H1 (cell line): ENCODE data around the gene HNRNPK. TPM values are rescaled to one million over a fixed set of nuclear protein-coding genes. Genes with fewer than 3 reads are reported as not detected.

Experiments
- CTCF ChIA-PET: fragments of 300-600 bp; sonication (Branson Sonifier 250); formaldehyde crosslinking; loops from one replicate; lab custom pipeline; 2021; ENCODE audit not compliant: partially characterized antibody; lab: Charles Lee
- POLR2A ChIA-PET: fragments of 300-600 bp; sonication (Branson Sonifier 250); formaldehyde crosslinking; loops from one replicate; lab custom pipeline; 2021; ENCODE audit warnings: inconsistent platforms; ENCODE audit not compliant: partially characterized antibody; lab: Charles Lee
- DNase-seq, 2 experiments: peaks; one replicate each; pipeline versions ENCODE4 v3.0.0 to v3.0.0-alpha.2; 2010 to 2022; ENCODE audit warnings: low spot score in 2 of 2, low read depth in 1 of 2, mixed read lengths in 1 of 2
- FAIRE-seq: peaks from 2 replicates; lab custom pipeline; 2011; peaks lifted over from hg19 to GRCh38; lab: Jason Lieb, UNC
- H2AFZ ChIP-seq: 2 replicates; pipeline ENCODE4 v1.8.1; 2012; ENCODE audit warnings: low read length, inconsistent platforms
- H2AK5ac ChIP-seq: 2 replicates; pipeline ENCODE4 v1.6.1; 2013; ENCODE audit warnings: low read depth, low read length
- H2BK120ac ChIP-seq: replicated peaks from 2 replicates; pipeline ENCODE3; 2013; ENCODE audit warnings: low read depth, low read length, inconsistent platforms
- H2BK12ac ChIP-seq: 2 replicates; pipeline ENCODE4 v1.6.1; 2013; ENCODE audit warnings: low read depth, low read length
- H2BK15ac ChIP-seq: 2 replicates; pipeline ENCODE4 v1.6.1; 2013; ENCODE audit warnings: low read length
- H2BK20ac ChIP-seq: 2 replicates; pipeline ENCODE4 v1.6.1; 2013; ENCODE audit warnings: low read length
- H2BK5ac ChIP-seq: 2 replicates; pipeline ENCODE4 v1.6.1; 2013; ENCODE audit warnings: low read depth, low read length
- H3K14ac ChIP-seq: 2 replicates; pipeline ENCODE4 v1.6.1; 2013; ENCODE audit warnings: inconsistent platforms; ENCODE audit not compliant: insufficient read length
- H3K18ac ChIP-seq: 2 replicates; pipeline ENCODE4 v1.6.1; 2013; ENCODE audit warnings: low read length; ENCODE audit errors: extremely low read depth
- H3K23ac ChIP-seq: 2 replicates; pipeline ENCODE4 v1.6.1; 2013; ENCODE audit warnings: inconsistent platforms; ENCODE audit not compliant: insufficient read length
- H3K23me2 ChIP-seq: 2 replicates; pipeline ENCODE4 v1.6.1; 2013; ENCODE audit warnings: low read depth, low read length
- H3K27ac ChIP-seq: 2 replicates; pipeline ENCODE4 v1.6.1; 2011; ENCODE audit warnings: low read depth, low read length, inconsistent platforms
- H3K27me3 ChIP-seq, 4 experiments: replicated peaks in 1 of 4; 1 replicate in 1 of 4; 2 replicates in 3 of 4; pipeline versions ENCODE4 v1.6.1 to v1.8.1; 2011 to 2013; ENCODE audit warnings: low read length in 3 of 4, mild to moderate bottlenecking in 3 of 4, inconsistent platforms in 2 of 4, mixed read lengths in 2 of 4, moderate library complexity in 1 of 4; ENCODE audit not compliant: control insufficient read depth in 3 of 4, insufficient read depth in 3 of 4; ENCODE audit errors: extremely low read depth in 1 of 4
- H3K36me3 ChIP-seq, 4 experiments: 2 replicates each; pipeline versions ENCODE4 v1.6.1 to v1.8.1; 2011 to 2013; ENCODE audit warnings: mild to moderate bottlenecking in 4 of 4, low read length in 3 of 4, moderate library complexity in 2 of 4, control low read depth in 1 of 4, inconsistent platforms in 1 of 4; ENCODE audit not compliant: insufficient read depth in 4 of 4, control insufficient read depth in 2 of 4
- H3K4ac ChIP-seq: replicated peaks from 2 replicates; pipeline ENCODE3; 2013; ENCODE audit warnings: low read length, low read depth, mixed read lengths, inconsistent platforms; ENCODE audit not compliant: insufficient read length
- H3K4me1 ChIP-seq, 4 experiments: replicated peaks in 1 of 4; 1 replicate in 1 of 4; 2 replicates in 3 of 4; pipeline versions ENCODE4 v1.6.1 to v1.8.1; 2011 to 2013; ENCODE audit warnings: low read length in 3 of 4, inconsistent platforms in 2 of 4, mixed read lengths in 1 of 4; ENCODE audit not compliant: insufficient read depth in 4 of 4, control insufficient read depth in 3 of 4
- H3K4me2 ChIP-seq, 2 experiments: 2 replicates each; pipeline versions ENCODE4 v1.6.1 to v1.8.1; 2011 to 2013; ENCODE audit warnings: low read depth in 2 of 2, low read length in 2 of 2, control low read depth in 1 of 2, inconsistent platforms in 1 of 2, mild to moderate bottlenecking in 1 of 2; ENCODE audit not compliant: insufficient read depth in 1 of 2
- H3K4me3 ChIP-seq, 4 experiments: fragments of 200-600, 300-600 bp in 1 of 4; sonication (generic), shearing (Covaris generic), sonication (Bioruptor Twin) in 1 of 4; 2 replicates each; pipeline versions ENCODE4 v1.5.1 to v1.8.1; 2011 to 2016; ENCODE audit warnings: low read length in 4 of 4, low read depth in 3 of 4, control low read depth in 2 of 4, inconsistent platforms in 2 of 4, mild to moderate bottlenecking in 2 of 4, mixed read lengths in 1 of 4, moderate library complexity in 1 of 4; ENCODE audit not compliant: insufficient read depth in 2 of 4; ENCODE audit errors: extremely low read depth in 1 of 4
- H3K56ac ChIP-seq: replicated peaks from 2 replicates; pipeline ENCODE3; 2013; ENCODE audit warnings: low read depth, mild to moderate bottlenecking, mixed read lengths, low read length, inconsistent platforms; ENCODE audit not compliant: insufficient read length
- H3K79me1 ChIP-seq: 2 replicates; pipeline ENCODE4 v1.6.1; 2013; ENCODE audit warnings: low read depth, low read length, control low read depth
- H3K79me2 ChIP-seq, 2 experiments: 2 replicates each; pipeline versions ENCODE4 v1.6.1 to v1.8.1; 2012 to 2013; ENCODE audit warnings: low read length in 2 of 2, mild to moderate bottlenecking in 2 of 2, inconsistent platforms in 1 of 2; ENCODE audit not compliant: insufficient read depth in 2 of 2, control insufficient read depth in 1 of 2
- H3K9ac ChIP-seq, 4 experiments: replicated peaks in 1 of 4; 1 replicate in 1 of 4; 2 replicates in 3 of 4; pipeline versions ENCODE4 v1.6.1 to v1.8.1; 2011 to 2013; ENCODE audit warnings: low read depth in 3 of 4, low read length in 3 of 4, control low read depth in 2 of 4, mild to moderate bottlenecking in 2 of 4, moderate library complexity in 2 of 4, inconsistent platforms in 1 of 4; ENCODE audit errors: extremely low read depth in 1 of 4
- H3K9me3 ChIP-seq, 2 experiments: 2 replicates each; pipeline versions ENCODE4 v1.6.1 to v1.8.1; 2012 to 2013; ENCODE audit warnings: mild to moderate bottlenecking in 2 of 2, moderate library complexity in 2 of 2, control low read depth in 1 of 2, inconsistent platforms in 1 of 2, low read depth in 1 of 2, low read length in 1 of 2, mixed read lengths in 1 of 2; ENCODE audit not compliant: insufficient read depth in 2 of 2
- H4K20me1 ChIP-seq, 2 experiments: replicated peaks in 1 of 2; 2 replicates each; pipeline versions ENCODE3 to v1.8.1; 2011 to 2013; ENCODE audit warnings: inconsistent platforms in 2 of 2, low read length in 2 of 2, mild to moderate bottlenecking in 1 of 2; ENCODE audit not compliant: insufficient read depth in 2 of 2, control insufficient read depth in 1 of 2
- H4K5ac ChIP-seq: 2 replicates; pipeline ENCODE4 v1.6.1; 2013; ENCODE audit warnings: low read length, low read depth, mixed read lengths, inconsistent platforms; ENCODE audit not compliant: insufficient read length
- H4K8ac ChIP-seq: 2 replicates; pipeline ENCODE4 v1.8.0; 2013; ENCODE audit warnings: mild to moderate bottlenecking, moderate library complexity, low read length, inconsistent platforms; ENCODE audit not compliant: insufficient read depth; ENCODE audit errors: extremely low read depth
- H4K91ac ChIP-seq: replicated peaks from 2 replicates; pipeline ENCODE3; 2013; ENCODE audit warnings: low read length, mixed read lengths, inconsistent platforms; ENCODE audit not compliant: insufficient read length
- CBX8 ChIP-seq: fragments of 300-800, 300-1000 bp; sonication (generic); IDR thresholded peaks from 2 replicates; pipeline ENCODE4 v1.7.1; 2016; ENCODE audit warnings: low read depth, low read length, borderline replicate concordance
- GABPA ChIP-seq: IDR thresholded peaks from 2 replicates; pipeline ENCODE4 v1.6.1; 2011; ENCODE audit warnings: mild to moderate bottlenecking, low read length, moderate library complexity, borderline replicate concordance; ENCODE audit not compliant: insufficient read depth
- KDM1A ChIP-seq: fragments of 200-600, 300-600 bp; sonication (generic); IDR thresholded peaks from 2 replicates; pipeline ENCODE4 v1.7.1; 2016; ENCODE audit warnings: mild to moderate bottlenecking, low read length, borderline replicate concordance
- RXRA ChIP-seq: IDR thresholded peaks from 2 replicates; pipeline ENCODE4 v1.6.1; 2011; ENCODE audit warnings: low read depth, mild to moderate bottlenecking, low read length, moderate library complexity; ENCODE audit not compliant: insufficient read depth
- SAP30 ChIP-seq: fragments of 300-600 bp; sonication (generic); IDR thresholded peaks from 2 replicates; pipeline ENCODE4 v1.7.1; 2012; ENCODE audit warnings: low read length, moderate library complexity, mild to moderate bottlenecking, inconsistent platforms; ENCODE audit not compliant: insufficient read depth, insufficient replicate concordance
- SP4 ChIP-seq: IDR thresholded peaks from 2 replicates; pipeline ENCODE4 v1.6.1; 2012; ENCODE audit warnings: low read length, inconsistent platforms
- TAF7 ChIP-seq: optimal IDR thresholded peaks from 2 replicates; pipeline ENCODE3; 2011; ENCODE audit warnings: low read depth, mild to moderate bottlenecking, inconsistent platforms, low read length, moderate library complexity, borderline replicate concordance
- TEAD4 ChIP-seq: IDR thresholded peaks from 2 replicates; pipeline ENCODE4 v1.6.1; 2012; ENCODE audit warnings: low read depth, low read length, inconsistent platforms, mixed read lengths
- WGBS, 2 experiments: shearing (Covaris generic) in 1 of 2; methylation state at CpG; one replicate each; pipeline versions ENCODE4 v1.1.6 to v1.1.7; 2013 to 2015; ENCODE audit warnings: low lambda C conversion rate in 2 of 2, mixed read lengths in 2 of 2, inconsistent platforms in 1 of 2, low coverage in 1 of 2, missing lambda C conversion rate in 1 of 2; ENCODE audit not compliant: insufficient replicate concordance in 2 of 2, insufficient coverage in 1 of 2, insufficient read length in 1 of 2; ENCODE audit errors: extremely low coverage in 1 of 2, missing lambda C conversion rate in 1 of 2; 5-methylcytosine and 5-hydroxymethylcytosine counted together
- long read RNA-seq, 2 experiments: library from RNA in 1 of 2; library from capped mRNA in 1 of 2; stranded (forward); transcript quantifications; one replicate each; pipeline ENCODE4 v2.0.0, GENCODE V29; 2021; ENCODE audit warnings: inconsistent platforms in 1 of 2
- polyA minus RNA-seq, 3 experiments: library from RNA; depleted of rRNA, polyadenylated mRNA; stranded (reverse); fragments of >200 nt; gene quantifications; 1 replicate in 2 of 3; 2 replicates in 1 of 3; pipeline ENCODE4 v1.2.3, GENCODE V29; 2011
- polyA plus RNA-seq, 7 experiments: library from polyadenylated mRNA; depleted of rRNA in 3 of 7; stranded (reverse) in 5 of 7; unstranded in 2 of 7; fragments of >200 nt in 5 of 7; fragments of 200-250 nt in 2 of 7; gene quantifications; 1 replicate in 5 of 7; 2 replicates in 1 of 7; 4 replicates in 1 of 7; pipeline versions ENCODE4 v1.2.1 to v1.2.3, GENCODE V29; 2011 to 2013; ENCODE audit warnings: missing spikeins in 2 of 7, mixed read lengths in 2 of 7
- total RNA-seq: library from RNA; stranded (reverse); fragmentation: NEBNext Ultra II Directional; extraction: Animal tissue kit (Norgen Biotek cat#: 25700); gene quantifications from 2 replicates; pipeline ENCODE4 v1.2.1, GENCODE V29; 2021

HNRNPK gene
- 851 and 887 TPM in 2 replicates for total RNA-seq
- polyA plus RNA-seq (2011; rRNA removed): 414 and 560 TPM in 2 replicates
- 510 TPM for polyA plus RNA-seq (2011; cell fraction: cytosol; rRNA removed)
- polyA plus RNA-seq (2011; cell fraction: nucleus; rRNA removed): 492 TPM
- polyA plus RNA-seq (2012, experiment 1 of 2): 624 to 1,009 TPM (median 692 TPM) in 4 replicates
- 173 TPM for polyA plus RNA-seq (2012, experiment 2 of 2)
- 487 TPM for polyA plus RNA-seq (2013, experiment 1 of 2)
- polyA plus RNA-seq (2013, experiment 2 of 2): 492 TPM
- 578 and 618 TPM in 2 replicates for polyA minus RNA-seq (2011; rRNA and poly(A)+ RNA removed)
- polyA minus RNA-seq (2011; cell fraction: cytosol; rRNA and poly(A)+ RNA removed): 403 TPM
- 658 TPM for polyA minus RNA-seq (2011; cell fraction: nucleus; rRNA and poly(A)+ RNA removed)
- long read RNA-seq, experiment 1, transcript HNRNPK-211 (2 exons, 868 nt): major isoform, 42 of 770 reads
- long read RNA-seq, experiment 1, partial matches to known transcripts: 353 of 770 reads
- long read RNA-seq, experiment 1, other reads (novel, unspliced or antisense): 373 of 770 reads
- long read RNA-seq, experiment 2, partial matches to known transcripts: 133 of 958 reads
- long read RNA-seq, experiment 2, other reads (novel, unspliced or antisense): 821 of 958 reads

- Histone ChIP-seq H3K27ac (peak within 1 kb of the TSS; percentile 100), H2BK5ac (peak within 1 kb of the TSS; percentile 100), H2BK12ac (peak within 1 kb of the TSS; percentile 95; the same call in 1 of the 2 replicates), H3K23ac (no peak within 1 kb of the TSS), H2AK5ac (peak within 1 kb of the TSS; percentile 100), H2BK120ac (peak within 1 kb of the TSS; percentile 97), H3K18ac (peak within 1 kb of the TSS; percentile 100), H3K9ac (peak within 1 kb of the TSS; percentile 100), H3K27me3 (no peaks in the 10 kb centered on the region), H3K79me2 (peaks cover 35 to 94% of the 10 kb centered on the region in 2 experiments), H3K23me2 (peaks cover 6% of the 10 kb centered on the region; the same call in 1 of the 2 replicates), H3K4me2 (peak within 1 kb of the TSS; percentile 78 to 87), H4K5ac (peak within 1 kb of the TSS; percentile 99), H3K36me3 (peaks cover 25 to 33% (median 28%) of the 10 kb centered on the region in 4 experiments), H4K8ac (peak within 1 kb of the TSS; percentile 100), H3K14ac (peak within 1 kb of the TSS; percentile 91), H2BK20ac (no peak within 1 kb of the TSS), H3K4me1 (peaks cover 0 to 2% (median 0%) of the 10 kb centered on the region in 4 experiments; a peak in 2 of 7 replicates), H3K9me3 (no peaks in the 10 kb centered on the region), H2AFZ (peak within 1 kb of the TSS; percentile 77; the same call in 1 of the 2 replicates), H3K4ac (peak within 1 kb of the TSS; percentile 99), H3K56ac (peak within 1 kb of the TSS; percentile 100), H3K4me3 (peak within 1 kb of the TSS; percentile 74 to 99 (median 97)), H4K91ac (peak within 1 kb of the TSS; percentile 100), H4K20me1 (peaks cover 13 to 18% of the 10 kb centered on the region in 2 experiments), H2BK15ac (no peak within 1 kb of the TSS; the same call in 1 of the 2 replicates), H3K79me1 (no peaks in the 10 kb centered on the region)
- FAIRE-seq (no peak), DNase-seq (peak; percentile 91 to 99)
- CTCF ChIA-PET: interaction anchor here (0.5 to 1.5 kb wide), 2 partner anchors 193 to 291 kb away, joined by 3 to 4 read pairs; no protein-coding TSS in a partner anchor
- POLR2A ChIA-PET: interaction anchor here (0.5 to 7.3 kb wide), 58 partner anchors 9 to 638 kb away, joined by 3 to 269 read pairs (median 4); partner anchors contain the start of genes IDNK, KIF27 and UBQLN1
- 1% methylated on average over 49 of the region's 57 CpGs; no CpG with 5 or more reads in 1 of the 2 experiments for WGBS, 2 experiments
- TF ChIP-seq SAP30 (no peak), TEAD4 (no peak), GABPA (no peak), CBX8 (no peak), RXRA (no peak), TAF7 (peak; percentile 57), SP4 (peak; percentile 84; the same call in 1 of the 2 replicates), KDM1A (no peak)
Measured at GRCh38 chr9:83979812-83980394, at the start of gene HNRNPK. Gene HNRNPK, minus strand, starts transcription at chr9:83980215. Its CDS starts 1,963 bp downstream, at chr9:83978252.
